Adrenal gland (tissue), 12 donors: ENCODE data around the gene SEC62. TPM values are rescaled to one million over a fixed set of nuclear protein-coding genes. Genes with fewer than 3 reads are reported as not detected.

Experiments used
- DNase-seq, 7 donors: peaks; one replicate each; pipeline ENCODE4 v3.0.0-alpha.2; 2019 to 2020
- H3K27ac ChIP-seq, 5 donors: fragments of 200-600 bp; sonication (generic) in 4 of 5; 1 replicate in 3 of 5; 2 replicates in 2 of 5; pipeline versions ENCODE4 v1.5.1 to v1.8.0; 2016 to 2020; ENCODE audit warnings: mild to moderate bottlenecking in 1 of 5
- H3K27me3 ChIP-seq: fragments of 200-600 bp; 2 replicates; pipeline ENCODE4 v1.8.0; 2021
- H3K36me3 ChIP-seq, 2 donors: fragments of 200-600 bp; replicated peaks in 1 of 2; 1 replicate in 1 of 2; 2 replicates in 1 of 2; pipeline versions ENCODE4 v1.5.1 to v1.8.0; 2018 to 2022
- H3K4me1 ChIP-seq, 2 donors: fragments of 200-600 bp; replicated peaks in 1 of 2; 1 replicate in 1 of 2; 2 replicates in 1 of 2; pipeline versions ENCODE4 v1.5.1 to v1.8.0; 2018 to 2021
- H3K4me3 ChIP-seq, 4 donors: fragments of 200-600 bp; sonication (generic) in 3 of 4; one replicate each; pipeline ENCODE4 v1.5.1; 2016 to 2018
- H3K9me3 ChIP-seq, 3 donors: fragments of 200-600 bp; sonication (generic) in 1 of 3; replicated peaks in 1 of 3; 1 replicate in 2 of 3; 2 replicates in 1 of 3; pipeline versions ENCODE4 v1.5.1 to v1.8.0; 2016 to 2021
- CTCF ChIP-seq, 6 experiments: fragments of 450-650 bp in 4 of 6; fragments of 200-600 bp in 2 of 6; sonication (generic) in 1 of 6; IDR thresholded peaks; 1 replicate in 5 of 6; 2 replicates in 1 of 6; pipeline versions ENCODE4 v1.5.1 to v1.8.0; 2016 to 2021; ENCODE audit warnings: antibody characterized with exemption in 6 of 6, mild to moderate bottlenecking in 2 of 6, moderate library complexity in 1 of 6
- POLR2A ChIP-seq, 2 donors: fragments of 450-650 bp; IDR thresholded peaks; one replicate each; pipeline ENCODE4 v1.6.1; 2017; ENCODE audit warnings: antibody characterized with exemption in 2 of 2, mild to moderate bottlenecking in 2 of 2, moderate library complexity in 1 of 2
- WGBS, 4 donors: extraction: QIAGEN DNeasy Blood & Tissue Kit in 2 of 4; methylation state at CpG; one replicate each; pipeline versions ENCODE4 v1.1.5 to v1.1.7; 2013 to 2017; 5-methylcytosine and 5-hydroxymethylcytosine counted together
- intact Hi-C, 2 donors: fragments of 100-400 bp; cut with DNase I; formaldehyde crosslinking; loops; one replicate each; pipeline versions ENCODE4 v1.14.1 to v1.15.0; 2022 to 2023
- polyA plus RNA-seq, 3 donors: library from polyadenylated mRNA; stranded (reverse); fragments of 200-250 nt in 2 of 3; fragments of 350-450 nt in 1 of 3; fragmentation: Illumina TruSeq in 1 of 3; extraction: RNeasy Lipid Tissue Mini Kit (QIAGEN cat#74804) in 1 of 3; gene quantifications; one replicate each; pipeline ENCODE4 v1.2.3, GENCODE V29; 2013 to 2014
- total RNA-seq, 9 donors: library from RNA; depleted of rRNA in 4 of 9; stranded (reverse); fragments of >200 nt in 4 of 9; fragments of 120-200 nt in 1 of 9; fragmentation: NEBNext Ultra II Directional in 1 of 9; extraction: Animal tissue kit (Norgen Biotek cat#: 25700) in 1 of 9; gene quantifications; one replicate each; pipeline versions ENCODE4 v1.1.0 to v1.2.4, GENCODE V29; 2013 to 2023
- donor health status: healthy with polysubstance abuse.
- donor health status: Bipolar disorder and iron deficiency.
- donor health status: DM: yes; HTN: yes; CAD: no.
- donor health status: DM: no; HTN: no; CAD: no.
- donor health status: DM: no; HTN: no; CAD: no.
- donor health status: DM: yes; HTN: yes; CAD: no.

The SEC62 gene
- total and polyA plus RNA-seq, 12 donors: 41.1 to 267 (median 148) TPM

DNA sequence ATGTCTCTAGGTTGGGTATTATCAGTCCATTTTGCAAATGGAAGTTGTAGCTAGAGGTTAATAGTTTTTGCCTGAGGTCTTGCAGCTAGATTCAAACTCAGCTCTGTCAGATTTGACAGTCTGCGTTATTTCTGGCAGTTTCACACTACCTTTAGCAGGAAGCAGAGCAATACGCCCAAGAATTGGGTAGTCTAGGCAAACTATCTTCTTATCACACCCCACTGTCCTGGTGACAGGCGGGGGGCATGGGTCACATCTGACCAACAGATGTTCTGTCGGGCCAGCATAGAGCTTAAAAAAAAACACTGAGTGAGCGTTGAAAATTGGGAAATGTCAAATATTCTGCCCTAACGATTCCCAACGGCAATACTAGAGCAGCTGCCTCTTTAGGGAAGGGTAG, 76.9 kb downstream of the SEC62 start:
- DNase-seq: no peak
- WGBS, 4 donors: 66 to 83% (median 72%) methylated on average over 7 of the region's 7 CpGs
- Histone ChIP-seq H3K4me3 (no peak overlapping the region), H3K27me3 (no peaks in the 10 kb centered on the region), H3K27ac (no peak overlapping the region), H3K9me3 (no peaks in the 10 kb centered on the region), H3K4me1 (peaks cover 0 to 5% of the 10 kb centered on the region in 2 donors), H3K36me3 (no peaks in the 10 kb centered on the region)
- intact Hi-C loops: no loop called here
- TF ChIP-seq POLR2A (IDR thresholded peaks at IDR 0.05) (no peak), CTCF (IDR thresholded peaks at IDR 0.05) (no peak)

DNA sequence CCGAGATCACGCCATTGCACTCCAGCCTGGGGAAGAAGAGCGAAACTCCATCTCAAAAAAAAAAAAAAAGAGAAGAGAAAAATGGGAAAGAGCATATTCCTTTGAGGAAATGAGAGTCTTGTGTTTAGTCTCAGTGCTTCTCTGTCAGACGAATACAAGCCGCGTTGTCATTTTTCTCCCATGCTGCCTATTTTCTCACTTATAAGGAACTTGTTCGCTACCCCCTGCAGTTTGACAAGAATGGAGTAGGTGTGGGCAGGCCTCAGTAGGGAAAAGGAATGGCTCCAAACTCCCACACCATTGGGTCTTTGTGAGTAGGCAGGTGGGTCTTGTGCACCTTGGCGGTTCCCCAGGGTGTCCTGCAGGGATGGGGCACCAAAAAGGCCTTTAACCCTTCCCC, 77.7 kb downstream of the SEC62 start:
- Histone ChIP-seq H3K36me3 (no peaks in the 10 kb centered on the region), H3K9me3 (no peaks in the 10 kb centered on the region), H3K27me3 (no peaks in the 10 kb centered on the region), H3K27ac (peak overlapping the region in 2 of 5 donors; percentile 71), H3K4me1 (no peaks in the 10 kb centered on the region), H3K4me3 (no peak overlapping the region)
- intact Hi-C loops: no loop called here
- 79 to 86% (median 83%) methylated on average over 8 of the region's 8 CpGs for WGBS, 4 donors
- TF ChIP-seq POLR2A (IDR thresholded peaks at IDR 0.05) (no peak), CTCF (IDR thresholded peaks at IDR 0.05) (no peak)
- DNase-seq: peak in 1 of 7 donors; percentile 19

GRCh38 chr3:170044795-170045244, 78.2 kb downstream of the SEC62 start:
- Histone ChIP-seq H3K4me3 (no peak overlapping the region), H3K36me3 (no peaks in the 10 kb centered on the region), H3K27ac (peak overlapping the region in 2 of 5 donors; percentile 71), H3K9me3 (no peaks in the 10 kb centered on the region), H3K27me3 (no peaks in the 10 kb centered on the region), H3K4me1 (no peaks in the 10 kb centered on the region)
- DNase-seq: peak in 3 of 7 donors; percentile 14 to 33 (median 26)
- 63 to 83% (median 76%) methylated on average over 8 of the region's 8 CpGs for WGBS, 4 donors
- TF ChIP-seq CTCF (IDR thresholded peaks at IDR 0.05) (no peak), POLR2A (IDR thresholded peaks at IDR 0.05) (no peak)
- intact Hi-C loops: no loop called here

- no peaks in the 10 kb centered on the region for H3K36me3 ChIP-seq
Observed at GRCh38 chr3:170046269-170047132, 79.9 kb downstream of the SEC62 start.

More at GRCh38 chr3:170046269-170047132, 79.9 kb downstream of the SEC62 start:
- H3K27ac ChIP-seq: no peak overlapping the region
- WGBS, 4 donors: 81 to 100% (median 88%) methylated on average over 2 to 5 of the region's 5 CpGs
- DNase-seq: no peak
- no peaks in the 10 kb centered on the region for H3K4me1 ChIP-seq
- H3K27me3 ChIP-seq: no peaks in the 10 kb centered on the region
- no peak overlapping the region for H3K4me3 ChIP-seq
- H3K9me3 ChIP-seq: no peaks in the 10 kb centered on the region
- TF ChIP-seq CTCF (IDR thresholded peaks at IDR 0.05) (no peak), POLR2A (IDR thresholded peaks at IDR 0.05) (no peak)
- intact Hi-C loops: no loop called here
